Mucosa of gallbladder (tissue), 1 donor: ENCODE data around the gene ANP32A. TPM values are rescaled to one million over a fixed set of nuclear protein-coding genes. Genes with fewer than 3 reads are reported as not detected.
"Not testable (repeated sequence)": the region's sequence is repeated elsewhere in the genome, so short reads cannot be mapped to it uniquely, and the experiment has no call there.

ENCODE experiments used
- DNase-seq: peaks from one replicate; pipeline ENCODE4 v3.0.0-alpha.2; 2020; ENCODE audit warnings: low spot score
- total RNA-seq: library from RNA; stranded (reverse); gene quantifications from one replicate; pipeline ENCODE4 v1.2.1, GENCODE V29; 2021
- donor health status: DM: no; HTN: no; CAD: no.

The ANP32A gene
- total RNA-seq = 101 TPM

GRCh38 chr15:68820295-68821189 lies at the start of gene ANP32A:
TSS of gene ANP32A (minus strand) at chr15:68820895. CDS start at chr15:68820751, 144 bp downstream.
- peak; percentile 97 for DNase-seq

- DNase-seq = no peak
Measured at GRCh38 chr15:68868296-68868695, 47.6 kb upstream of the ANP32A start.

DNA sequence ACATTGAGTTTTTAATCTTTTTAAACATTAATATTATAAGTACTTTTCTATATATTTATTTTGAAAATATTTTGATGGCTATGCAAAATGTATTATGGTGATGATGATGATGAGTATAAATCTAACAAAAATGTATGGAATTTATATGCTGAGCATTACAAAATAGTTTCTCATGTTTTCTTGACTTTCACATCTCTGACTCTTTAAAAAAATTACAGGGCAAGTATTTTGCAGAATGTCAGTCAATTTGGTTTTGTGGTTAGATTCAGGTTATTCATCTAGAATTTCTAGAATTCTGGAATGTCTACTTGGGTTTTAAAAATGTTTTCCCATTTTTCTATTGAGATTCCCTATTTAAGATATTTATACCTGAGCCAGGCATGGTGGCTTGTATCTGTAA lies 41.7 kb upstream of the ANP32A start:
- no peak for DNase-seq

DNA sequence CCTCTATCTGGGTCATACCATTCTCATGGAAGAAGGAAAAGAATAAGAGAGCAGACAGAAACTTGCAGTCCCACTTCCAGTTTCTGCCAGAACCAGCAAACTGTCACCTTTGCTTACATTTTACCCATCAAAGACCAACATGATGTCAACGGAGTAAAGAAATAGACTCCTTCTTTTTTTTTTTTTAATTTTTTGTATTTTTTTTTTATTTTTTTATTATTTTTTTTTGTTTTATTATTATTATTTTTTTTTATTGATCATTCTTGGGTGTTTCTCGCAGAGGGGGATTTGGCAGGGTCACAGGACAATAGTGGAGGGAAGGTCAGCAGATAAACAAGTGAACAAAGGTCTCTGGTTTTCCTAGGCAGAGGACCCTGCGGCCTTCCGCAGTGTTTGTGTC lies 38.0 kb upstream of the ANP32A start:
- DNase-seq = not testable (repeated sequence)

GRCh38 chr15:68857443-68857842 lies 36.7 kb upstream of the ANP32A start:
- not testable (repeated sequence) for DNase-seq

- DNase-seq = no peak
Measured at GRCh38 chr15:68852461-68852860, 31.8 kb upstream of the ANP32A start.

DNA sequence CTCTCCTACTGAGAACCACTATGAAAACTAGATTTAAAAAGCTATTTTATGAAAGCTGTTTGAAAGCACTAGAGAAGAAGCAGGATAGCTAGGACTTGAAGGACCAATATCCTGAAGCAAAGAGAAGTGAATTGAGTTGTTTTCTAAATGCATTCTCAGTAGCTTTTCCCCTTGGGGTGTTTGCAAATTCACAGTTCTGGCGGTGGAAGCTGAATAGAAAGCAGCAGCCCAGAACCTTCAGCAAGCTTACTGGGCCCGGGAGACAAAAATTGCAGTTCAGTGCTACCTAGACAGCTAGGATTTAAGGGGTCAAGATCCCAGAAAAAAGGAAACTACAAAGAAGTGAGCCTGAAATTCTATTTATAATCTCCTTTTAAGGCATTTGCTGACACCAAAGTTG lies 31.3 kb upstream of the ANP32A start:
- no peak for DNase-seq

- no peak for DNase-seq
Measured at GRCh38 chr15:68849497-68849896, 28.8 kb upstream of the ANP32A start.

GRCh38 chr15:68846851-68847439 lies 26.2 kb upstream of the ANP32A start:
- no peak for DNase-seq

GRCh38 chr15:68844856-68845550 lies 24.3 kb upstream of the ANP32A start:
- DNase-seq = no peak

DNA sequence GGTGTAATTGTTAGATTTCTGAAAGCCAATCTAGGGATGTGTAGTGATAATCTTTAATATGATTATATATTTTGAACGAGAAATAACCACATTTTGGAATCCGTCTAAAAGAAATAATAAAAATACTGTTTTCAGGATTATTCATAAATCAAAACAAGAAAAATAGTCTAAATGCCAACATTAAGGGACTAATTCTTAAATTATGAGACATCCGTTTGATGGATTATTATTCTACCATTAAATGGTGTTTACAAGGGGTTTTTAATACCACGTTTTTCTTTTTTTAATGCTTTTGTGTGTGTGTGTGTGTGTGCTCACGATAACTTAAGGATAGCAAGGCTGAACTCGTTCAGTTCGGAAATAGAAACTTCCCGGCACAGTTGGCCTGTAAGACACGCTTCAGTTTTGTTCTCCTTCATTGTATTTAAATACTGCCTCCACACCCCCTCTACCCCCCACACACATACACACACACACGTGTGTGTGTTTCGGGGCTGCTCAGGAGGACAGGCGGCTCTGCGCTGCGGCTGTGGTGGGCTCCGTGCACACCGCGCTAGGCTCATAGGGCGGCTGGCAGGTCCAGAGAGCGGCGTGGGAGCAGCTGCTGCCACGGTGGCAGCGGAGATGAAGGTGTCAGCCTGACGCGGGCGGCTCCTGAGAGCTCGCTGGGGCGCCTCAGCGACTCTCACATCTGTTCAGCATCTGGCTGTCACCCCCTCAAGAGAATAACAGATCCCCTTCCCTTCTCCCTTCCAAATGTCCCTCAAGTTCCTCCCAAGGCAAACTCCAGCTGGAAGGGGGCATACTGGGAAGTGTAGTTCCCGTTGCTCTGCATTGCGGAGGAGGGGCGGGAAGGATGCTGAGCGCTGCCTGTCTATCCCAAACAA lies 23.0 kb upstream of the ANP32A start:
- no peak for DNase-seq

DNA sequence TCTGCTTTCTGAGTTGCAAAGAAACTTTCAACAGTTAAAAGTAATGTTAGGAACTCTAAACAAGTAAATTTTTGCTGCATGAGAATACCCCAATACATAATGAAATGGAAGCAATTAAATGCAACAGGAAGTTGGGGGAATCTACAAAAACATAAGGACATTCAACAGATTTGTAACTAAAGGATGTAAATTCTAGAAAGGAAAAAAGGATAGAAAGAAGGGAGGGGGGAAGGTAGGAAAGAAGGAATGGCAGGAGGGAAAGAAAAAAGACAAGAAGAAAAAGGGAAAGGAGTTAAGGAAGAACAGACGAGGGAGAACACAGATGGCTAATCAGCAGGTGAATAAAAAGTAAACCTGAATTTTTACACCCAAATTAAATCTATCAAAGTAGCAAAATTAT lies 22.3 kb upstream of the ANP32A start:
- no peak for DNase-seq

DNA sequence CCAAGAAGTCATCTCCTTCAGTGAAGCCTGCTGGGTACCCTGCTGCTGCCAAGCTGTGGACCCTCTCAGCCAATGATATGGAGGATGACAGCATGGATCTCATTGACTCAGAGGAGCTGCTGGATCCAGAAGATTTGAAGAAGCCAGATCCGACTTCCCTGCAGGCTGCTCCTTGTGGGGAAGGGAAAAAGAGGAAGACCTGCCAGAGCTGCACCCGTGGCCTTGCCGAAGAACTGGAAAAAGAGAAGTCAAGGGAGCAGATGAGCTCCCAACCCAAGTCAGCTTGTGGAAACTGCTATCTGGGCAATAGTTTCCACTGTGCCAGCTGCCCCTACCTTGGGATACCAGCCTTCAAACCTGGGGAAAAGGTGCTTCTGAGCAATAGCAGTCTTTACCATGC lies 13.7 kb upstream of the ANP32A start:
- no peak for DNase-seq

DNA sequence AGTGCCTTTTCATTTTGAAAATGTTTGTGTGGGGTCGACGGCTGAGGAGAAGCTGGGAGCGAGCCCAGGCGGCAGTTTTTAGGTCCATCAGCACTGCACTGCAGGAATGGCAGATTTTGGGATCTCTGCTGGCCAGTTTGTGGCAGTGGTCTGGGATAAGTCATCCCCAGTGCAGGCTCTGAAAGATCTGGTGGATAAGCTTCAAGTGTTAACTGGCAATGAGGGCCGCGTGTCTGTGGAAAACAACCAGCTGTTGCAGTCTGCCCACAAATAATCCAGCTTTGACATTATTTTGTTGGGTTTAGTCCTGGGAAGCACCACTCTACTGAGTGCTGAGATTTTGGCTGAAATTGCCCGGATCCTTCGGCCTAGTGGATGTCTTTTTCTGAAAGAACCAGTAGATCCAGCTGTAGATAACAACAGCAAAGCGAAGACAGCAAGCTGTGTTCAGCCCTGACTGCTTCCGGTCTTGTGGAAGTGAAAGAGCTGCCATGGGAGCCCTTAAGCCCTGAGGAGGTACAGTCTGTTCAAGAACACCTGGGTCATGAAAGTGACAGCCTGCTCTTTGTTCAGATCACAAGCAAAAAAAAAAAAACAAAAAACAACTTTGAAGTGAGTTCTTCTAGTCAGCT lies 13.1 kb upstream of the ANP32A start:
- DNase-seq = no peak

DNA sequence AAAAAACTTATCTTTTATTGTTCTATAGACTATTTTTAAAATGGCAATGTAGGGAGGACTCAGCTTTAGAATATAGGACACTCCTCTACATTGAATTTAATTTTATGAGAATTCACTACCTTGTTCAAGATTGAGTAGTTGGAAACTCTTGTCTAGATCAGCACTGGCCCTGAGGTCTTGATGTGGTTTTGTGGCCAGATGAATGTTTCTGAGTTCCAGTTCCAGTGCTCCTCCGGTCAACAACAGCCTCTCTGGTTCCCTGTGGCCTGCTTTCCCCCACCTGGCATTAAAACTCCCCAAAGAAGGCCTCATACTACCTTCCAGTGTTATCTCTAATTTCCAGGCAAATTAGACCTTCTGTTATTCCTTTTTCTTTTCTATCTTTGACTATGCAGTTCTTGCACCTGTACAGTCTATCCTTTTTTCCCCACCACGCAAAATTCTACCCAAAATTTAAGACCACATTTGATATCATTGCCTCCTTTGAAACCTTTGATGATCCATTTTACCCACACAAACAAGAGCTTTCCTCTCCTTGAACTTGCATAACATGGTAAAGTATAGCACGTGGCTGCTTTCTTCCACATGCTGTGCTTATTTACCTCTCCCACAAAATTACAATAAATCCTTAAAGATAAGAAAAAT lies 9.6 kb upstream of the ANP32A start:
- DNase-seq = no peak

DNA sequence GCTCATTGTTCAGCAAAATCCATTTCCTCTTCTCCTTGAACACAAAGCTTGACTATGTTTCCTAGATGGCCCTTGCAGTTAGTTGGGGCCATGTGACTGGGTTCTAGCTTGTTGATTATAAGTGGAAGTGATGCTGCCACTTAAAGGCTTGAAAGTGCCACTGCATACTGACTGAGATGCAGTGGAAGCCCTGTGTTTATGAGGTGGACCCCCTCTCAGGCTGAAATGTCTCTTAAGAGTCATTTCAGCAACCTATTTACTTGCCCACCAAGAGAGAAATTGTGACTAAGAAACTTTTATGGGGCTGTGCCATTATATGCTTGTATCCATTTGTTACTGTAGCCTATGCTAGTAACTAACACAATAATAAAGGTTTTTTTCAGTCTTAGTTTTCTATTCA lies 8.4 kb upstream of the ANP32A start:
- no peak for DNase-seq

DNA sequence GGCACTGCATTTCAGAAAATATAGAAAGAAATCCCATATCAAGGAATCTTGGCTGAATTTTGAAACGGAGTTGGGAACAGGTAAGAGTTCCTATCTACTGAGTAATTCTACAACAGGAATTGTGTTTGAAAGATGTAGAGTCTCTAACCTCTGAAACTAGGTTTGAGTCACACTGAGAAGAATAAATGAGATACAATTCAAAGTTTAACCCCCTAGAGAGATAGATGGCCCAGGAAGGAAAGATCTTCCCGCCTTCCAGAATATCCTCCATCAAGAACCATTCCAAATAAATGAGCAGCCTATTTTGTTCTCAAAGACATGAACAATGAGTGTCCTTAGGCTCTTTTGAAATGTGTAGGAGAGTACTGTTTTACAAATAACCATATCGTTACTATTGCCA lies 2.9 kb upstream of the ANP32A start:
- no peak for DNase-seq

DNA sequence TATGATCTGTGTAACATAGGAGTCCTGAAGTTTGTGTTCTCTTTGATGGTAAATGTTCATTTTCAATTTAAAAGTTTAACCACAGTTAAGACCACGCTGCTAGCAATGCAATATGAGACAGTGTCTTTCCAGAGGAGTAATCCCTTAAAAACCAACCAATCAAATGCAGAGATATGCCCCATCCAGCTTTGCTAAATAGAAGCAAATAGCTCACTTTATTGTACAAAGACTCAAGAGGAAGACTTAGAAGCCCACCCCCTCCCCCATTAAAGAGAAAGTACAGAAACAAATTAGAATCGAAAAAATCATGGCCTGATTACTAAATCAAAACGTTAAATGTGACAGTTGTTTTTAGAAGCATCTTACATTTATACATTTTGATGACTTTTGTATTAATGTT lies 2.1 kb upstream of the ANP32A start:
- DNase-seq = no peak

- DNase-seq = no peak
Measured at GRCh38 chr15:68821841-68822381, 1.2 kb upstream of the ANP32A start.

GRCh38 chr15:68821190-68821840 lies 620 bp upstream of the ANP32A start:
- no peak for DNase-seq
